HG03432 (cell line): ENCODE results near the gene ARL6IP6.
"Not testable (repeated sequence)": the region's sequence is repeated elsewhere in the genome, so short reads cannot be mapped to it uniquely, and the experiment has no call there.

Experiments
- ATAC-seq: cut with Tn5 transposase; IDR thresholded peaks from one replicate; pipeline ENCODE4 v1.9.1; 2021; ENCODE audit warnings: mild to moderate bottlenecking, moderate library complexity; ENCODE audit not compliant: unreplicated experiment

ARL6IP6 gene

DNA sequence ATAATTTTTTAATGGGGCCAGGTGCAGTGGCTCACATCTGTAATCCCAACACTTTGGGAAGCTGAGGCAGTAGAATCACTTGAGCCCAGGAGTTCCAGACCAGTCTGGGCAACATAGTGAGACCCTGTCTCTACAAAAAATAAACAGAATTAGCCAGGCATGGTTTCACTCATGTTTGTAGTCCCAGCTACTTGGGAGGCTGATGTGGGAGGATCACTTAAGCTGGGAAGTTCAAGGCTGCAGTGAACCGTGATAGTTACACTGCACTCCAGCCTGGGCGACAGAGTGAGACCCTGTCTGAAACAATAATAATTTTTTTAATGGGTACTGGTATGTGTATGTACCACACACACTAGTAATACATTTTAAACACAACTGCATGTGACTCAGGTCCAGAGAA lies 2.4 kb downstream of the ARL6IP6 start:
- ATAC-seq: no peak

GRCh38 chr2:152722639-152723038 lies 4.2 kb downstream of the ARL6IP6 start:
- not testable (repeated sequence) for ATAC-seq

- no peak for ATAC-seq
Measured at GRCh38 chr2:152723918-152724317, 5.5 kb downstream of the ARL6IP6 start.

DNA sequence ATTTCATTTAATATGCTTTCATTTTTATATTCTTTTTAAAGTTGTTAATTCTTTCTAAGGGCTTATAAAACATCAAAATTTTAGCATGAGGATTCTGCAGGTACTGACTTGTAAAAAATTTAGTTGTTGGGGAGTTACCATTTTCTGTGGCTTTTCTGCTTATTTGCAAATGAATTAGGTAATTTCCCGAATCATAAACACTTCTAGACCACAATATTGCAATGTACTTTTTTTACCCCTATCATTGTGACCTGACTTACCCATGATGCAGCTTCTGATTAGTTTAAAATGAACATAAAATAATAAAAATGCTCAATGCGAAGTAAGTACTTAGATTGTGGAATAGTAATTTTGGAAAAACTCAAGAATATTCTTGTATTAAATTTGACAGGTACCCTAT lies 11.4 kb downstream of the ARL6IP6 start:
- peak; percentile 49 for ATAC-seq

GRCh38 chr2:152730591-152731333 lies 12.3 kb downstream of the ARL6IP6 start:
- ATAC-seq: peak; percentile 76

GRCh38 chr2:152737509-152737908 lies 19.1 kb downstream of the ARL6IP6 start:
- not testable (repeated sequence) for ATAC-seq

DNA sequence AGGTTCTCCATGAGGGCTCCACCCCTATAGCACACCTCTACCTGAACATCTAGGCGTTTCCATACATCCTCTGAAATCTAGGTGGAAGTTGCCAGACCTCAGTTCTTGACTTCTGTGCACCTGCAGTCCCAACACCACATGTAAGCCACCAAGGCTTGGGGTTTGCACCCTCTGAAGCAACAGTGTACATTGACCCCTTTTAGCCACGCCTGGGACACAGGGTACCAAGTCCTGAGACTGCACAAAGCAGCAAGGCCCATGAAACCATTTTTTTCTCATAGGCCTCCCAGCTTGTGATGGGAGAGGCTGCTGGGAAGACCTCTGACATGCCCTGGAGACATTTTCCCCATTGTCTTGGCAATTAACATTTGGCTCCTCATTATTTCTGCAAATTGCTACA lies 20.0 kb downstream of the ARL6IP6 start:
- no peak for ATAC-seq

DNA sequence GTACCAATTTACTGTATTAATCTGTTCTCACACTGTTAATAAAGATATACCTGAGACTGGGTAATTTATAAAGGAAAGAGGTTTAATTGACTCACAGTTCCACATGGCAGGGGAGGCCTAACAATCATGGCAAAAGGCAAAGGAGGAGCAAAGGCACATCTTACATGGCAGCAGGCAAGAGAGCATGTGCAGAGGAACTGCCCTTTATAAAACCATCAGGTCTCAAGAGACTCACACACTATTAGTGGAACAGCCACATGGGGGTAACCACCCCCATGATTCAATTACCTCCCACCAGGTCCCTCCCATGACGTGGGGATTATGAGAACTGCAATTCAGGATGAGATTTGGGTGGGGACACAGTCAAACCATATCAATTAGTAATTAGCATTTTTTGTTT lies 21.3 kb downstream of the ARL6IP6 start:
- not testable (repeated sequence) for ATAC-seq

- peak; percentile 83 for ATAC-seq
Measured at GRCh38 chr2:152740743-152741328, 22.4 kb downstream of the ARL6IP6 start.

DNA sequence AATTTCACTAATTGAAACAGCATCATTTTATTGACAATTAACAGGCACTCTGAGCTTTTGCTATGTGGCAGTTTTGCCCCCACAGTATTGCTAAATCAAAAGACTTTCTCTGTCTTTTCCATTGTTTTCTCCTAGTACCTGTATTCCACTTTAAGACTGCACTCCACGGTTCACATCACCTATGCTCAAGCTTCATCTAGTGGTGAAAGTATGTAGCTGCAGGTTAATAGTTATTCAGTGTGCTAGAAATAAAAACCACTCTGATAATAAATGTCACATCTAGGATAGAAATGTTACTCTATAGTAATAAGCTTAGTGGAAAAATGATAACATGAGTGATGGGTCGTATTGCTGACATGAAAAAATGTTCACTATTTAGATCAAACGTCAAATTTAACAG lies 24.6 kb downstream of the ARL6IP6 start:
- ATAC-seq: peak; percentile 66

DNA sequence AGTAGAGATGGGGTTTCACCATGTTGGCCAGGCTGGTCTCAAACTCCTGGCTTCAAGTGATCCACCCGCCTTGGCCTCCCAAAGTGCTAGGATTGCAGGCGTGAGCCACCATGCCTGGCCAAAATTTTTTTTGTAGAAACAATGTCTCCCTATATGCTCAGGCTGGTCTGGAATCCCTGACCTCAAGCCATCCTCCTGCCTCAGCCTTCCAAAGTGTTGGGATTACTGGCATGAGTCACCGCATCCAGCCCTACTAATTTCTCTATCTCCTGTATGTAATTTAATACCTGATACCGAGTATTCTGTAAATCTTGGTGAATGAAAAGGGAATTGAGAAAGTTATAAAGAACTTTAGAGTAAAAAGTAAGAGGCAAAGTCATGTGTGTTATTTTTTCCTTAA lies 29.3 kb downstream of the ARL6IP6 start:
- not testable (repeated sequence) for ATAC-seq

DNA sequence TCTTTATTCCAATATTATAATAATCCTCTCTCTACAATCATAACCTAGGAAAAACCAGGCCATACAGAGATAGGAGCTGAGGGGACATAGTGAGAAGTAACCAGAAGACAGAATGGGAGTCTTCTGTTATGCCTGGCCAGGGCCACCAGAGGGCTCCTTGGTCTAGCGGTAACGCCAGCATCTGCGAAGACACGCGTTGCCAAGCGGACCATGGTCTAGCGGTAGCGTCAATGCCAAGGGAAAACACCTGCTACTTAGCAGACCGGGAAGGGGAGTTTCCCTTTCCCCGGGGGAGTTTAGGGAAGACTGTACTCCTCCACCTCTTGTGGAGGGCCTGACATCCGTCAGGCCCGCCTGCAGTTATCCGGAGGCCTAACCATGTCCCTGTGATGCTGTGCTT lies 36.6 kb downstream of the ARL6IP6 start:
- no peak for ATAC-seq

- no peak for ATAC-seq
Measured at GRCh38 chr2:152759290-152760072, 41.1 kb downstream of the ARL6IP6 start.

GRCh38 chr2:152761214-152761613 lies 42.8 kb downstream of the ARL6IP6 start:
- ATAC-seq: no peak

- ATAC-seq: no peak
Measured at GRCh38 chr2:152762202-152762601, 43.8 kb downstream of the ARL6IP6 start.

DNA sequence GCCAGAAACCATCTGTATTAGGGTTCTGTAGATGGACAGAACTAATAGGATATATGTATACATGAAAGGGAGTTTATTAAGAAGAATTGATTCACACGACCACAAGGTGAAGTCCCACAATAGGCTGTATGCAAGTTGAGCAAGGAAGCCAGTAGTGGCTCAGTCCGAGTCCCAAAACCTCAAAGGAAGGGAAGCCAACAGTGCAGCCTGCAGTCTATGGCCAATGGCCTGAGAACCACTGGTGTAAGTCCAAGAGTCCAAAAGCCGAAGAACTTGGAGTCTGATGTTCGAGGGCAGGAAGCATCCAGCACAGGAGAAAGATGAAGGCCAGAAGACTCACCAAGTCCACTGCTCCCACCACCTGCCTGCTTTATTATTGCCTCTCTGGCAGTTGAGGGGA lies 44.8 kb downstream of the ARL6IP6 start:
- ATAC-seq: not testable (repeated sequence)

DNA sequence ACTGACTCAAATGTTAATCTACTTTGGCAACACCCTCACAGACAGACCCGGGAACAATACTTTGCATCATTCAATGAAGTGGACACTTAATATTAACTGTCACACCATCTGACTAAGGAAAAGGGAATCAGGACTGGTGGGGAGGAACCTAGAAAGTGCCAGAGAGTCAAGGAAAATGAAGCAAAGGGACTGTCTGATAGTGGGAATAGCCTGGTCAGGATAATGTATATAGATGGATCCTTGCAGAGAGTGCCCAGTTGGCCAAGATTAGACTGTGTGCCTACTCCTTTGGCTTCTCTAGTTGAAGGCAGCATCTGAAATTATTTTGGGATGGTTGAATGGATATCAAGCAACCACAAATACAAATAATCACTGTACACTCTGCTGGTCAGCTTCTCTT lies 45.2 kb downstream of the ARL6IP6 start:
- no peak for ATAC-seq

GRCh38 chr2:152766928-152767327 lies 48.5 kb downstream of the ARL6IP6 start:
- ATAC-seq: no peak

DNA sequence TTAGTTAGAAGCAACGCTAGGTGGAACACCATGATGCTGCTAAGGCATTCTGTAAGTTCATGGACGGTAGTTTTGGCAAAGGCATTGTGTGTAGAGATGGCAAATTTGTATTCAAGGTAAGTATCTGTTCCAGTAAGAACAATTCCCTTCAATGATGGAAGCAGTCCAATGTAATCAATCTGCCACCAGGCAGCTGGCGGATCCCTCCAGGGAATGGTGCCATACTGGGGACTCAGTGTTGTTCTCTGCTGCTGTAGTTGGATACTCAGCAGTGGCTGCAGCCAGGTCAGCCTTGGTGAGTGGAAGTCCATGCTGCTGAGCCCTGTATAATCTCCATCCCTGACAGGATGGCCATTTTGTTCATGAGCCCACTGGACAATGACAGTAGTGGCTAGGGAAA lies 62.8 kb downstream of the ARL6IP6 start:
- ATAC-seq: no peak

DNA sequence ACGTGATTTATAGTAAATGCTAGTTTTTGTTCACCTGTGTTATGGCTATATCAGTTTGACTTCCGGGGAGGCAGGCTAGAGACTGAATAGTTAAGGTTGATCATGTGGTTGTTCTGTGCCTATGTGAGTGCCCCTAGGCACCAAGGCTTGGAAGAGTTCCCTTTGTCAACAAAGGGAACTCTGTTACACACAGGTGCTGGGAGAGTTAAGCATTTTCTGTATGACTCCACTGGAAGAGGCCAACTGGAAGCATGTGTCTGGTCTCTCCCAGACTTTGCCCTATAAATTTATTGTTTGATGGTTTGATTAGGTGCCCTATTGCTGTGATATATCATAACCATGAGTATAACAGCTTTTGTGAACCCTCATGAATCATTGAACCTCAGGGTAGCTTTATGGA lies 63.8 kb downstream of the ARL6IP6 start:
- no peak for ATAC-seq

DNA sequence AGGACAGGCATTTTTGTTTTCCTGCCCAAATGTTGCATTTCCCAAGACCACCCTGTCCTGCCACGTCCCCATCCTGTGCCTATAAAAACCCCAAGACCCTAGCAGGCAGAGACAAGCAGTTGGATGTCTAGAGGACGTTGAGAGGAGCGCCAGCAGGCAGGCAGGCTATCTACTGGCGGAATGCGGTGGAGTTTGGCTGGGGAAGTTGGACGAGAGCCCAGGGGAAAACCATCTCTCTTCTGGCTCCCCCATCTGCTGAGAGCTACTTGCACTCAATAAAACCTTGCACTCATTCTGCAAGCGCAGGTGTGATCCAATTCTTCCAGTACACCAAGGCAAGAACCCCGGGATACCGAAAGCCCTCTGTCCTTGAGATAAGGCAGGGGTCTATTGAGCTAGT lies 72.5 kb downstream of the ARL6IP6 start:
- no peak for ATAC-seq

DNA sequence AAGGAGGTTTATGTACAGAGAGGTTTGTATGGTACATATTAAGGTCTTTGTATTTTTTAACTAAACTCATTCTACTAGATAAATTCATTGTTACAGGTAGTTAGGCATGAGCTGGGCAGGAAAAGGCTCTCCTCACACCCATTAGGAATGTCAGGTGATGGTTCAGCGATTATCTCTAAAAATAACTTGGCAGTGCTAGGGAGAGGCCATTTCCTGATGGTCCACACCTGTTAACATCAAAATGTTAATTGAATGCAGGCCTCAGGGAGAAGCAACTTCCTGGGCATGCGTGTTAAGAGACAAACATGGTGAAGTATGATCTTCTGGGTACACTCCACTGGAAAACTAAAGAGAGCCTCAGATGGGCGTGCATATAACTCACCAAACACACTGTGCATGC lies 73.6 kb downstream of the ARL6IP6 start:
- ATAC-seq: no peak
